Activated CD4-positive, alpha-beta T cell treated with anti-CD3 and anti-CD28 coated beads, Interleukin-2, amount 50 U/mL, for 4 hours (primary cell): ENCODE data around the gene CACFD1.
A peak's percentile ranks its signal among the peaks of the same experiment; 100 is the strongest.

ENCODE experiments used
- DNase-seq, 2 experiments: peaks; one replicate each; pipeline ENCODE4 v3.0.0-alpha.2; 2020

Gene CACFD1

GRCh38 chr9:133465984-133466383 is 6.2 kb downstream of the CACFD1 start:
- no peak for DNase-seq

- no peak for DNase-seq
Measured at GRCh38 chr9:133467101-133467500, 7.3 kb downstream of the CACFD1 start.

GRCh38 chr9:133468374-133468773 is 8.6 kb downstream of the CACFD1 start:
- no peak for DNase-seq

GRCh38 chr9:133468777-133469421 is 9.1 kb downstream of the CACFD1 start:
- no peak for DNase-seq

GRCh38 chr9:133470427-133470924 is 10.7 kb downstream of the CACFD1 start:
- DNase-seq = no peak

- DNase-seq = no peak
Measured at GRCh38 chr9:133470988-133471387, 11.2 kb downstream of the CACFD1 start.

- DNase-seq = no peak
Measured at GRCh38 chr9:133471551-133472276, 11.9 kb downstream of the CACFD1 start.

- no peak for DNase-seq
Measured at GRCh38 chr9:133472277-133472645, 12.5 kb downstream of the CACFD1 start.

- no peak for DNase-seq
Measured at GRCh38 chr9:133472753-133473378, 13.1 kb downstream of the CACFD1 start.

GRCh38 chr9:133473743-133474142 is 14.0 kb downstream of the CACFD1 start:
- DNase-seq = no peak

GRCh38 chr9:133474215-133474614 is 14.4 kb downstream of the CACFD1 start:
- DNase-seq = no peak

- no peak for DNase-seq
Measured at GRCh38 chr9:133474853-133475252, 15.1 kb downstream of the CACFD1 start.

- no peak for DNase-seq
Measured at GRCh38 chr9:133475292-133476012, 15.7 kb downstream of the CACFD1 start.

GRCh38 chr9:133476036-133476931 is 16.5 kb downstream of the CACFD1 start:
- no peak for DNase-seq

- DNase-seq = no peak
Measured at GRCh38 chr9:133476941-133477340, 17.2 kb downstream of the CACFD1 start.

- DNase-seq = no peak
Measured at GRCh38 chr9:133477461-133477860, 17.7 kb downstream of the CACFD1 start.

GRCh38 chr9:133477992-133478850 is 18.4 kb downstream of the CACFD1 start:
- no peak for DNase-seq

GRCh38 chr9:133478851-133479711 is 19.3 kb downstream of the CACFD1 start, which contains the start of gene SLC2A6:
SLC2A6 (minus strand) TSS chr9:133479099; CDS start chr9:133479059, 40 bp downstream.
- peak; percentile 64 to 68 for DNase-seq

- DNase-seq = no peak
Measured at GRCh38 chr9:133483611-133484010, 23.8 kb downstream of the CACFD1 start.
